Measurements from ENCODE around the gene SNX8.
"Not testable (repeated sequence)": the region's sequence is repeated elsewhere in the genome, so short reads cannot be mapped to it uniquely, and the experiment has no call there.

The SNX8 gene

DNA sequence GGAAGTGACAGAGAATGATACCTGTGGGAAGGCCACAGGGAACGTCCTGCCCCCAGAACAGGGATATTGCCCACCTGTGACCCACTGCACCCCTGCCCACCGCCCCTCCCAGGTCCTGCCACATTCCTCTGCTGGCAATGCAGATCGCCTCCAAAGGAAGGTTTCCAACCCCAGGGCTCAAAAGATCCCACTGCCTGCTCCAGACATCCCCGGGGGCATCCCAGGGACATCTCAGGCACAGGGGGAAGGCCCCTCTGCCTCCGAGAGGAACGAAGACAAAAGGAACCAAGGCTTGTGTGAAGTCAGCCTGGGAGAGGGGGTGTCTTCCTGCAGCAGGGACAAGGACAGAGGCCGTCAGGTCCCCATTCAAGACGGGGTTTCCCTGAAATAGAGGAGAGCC, 43.7 kb downstream of the SNX8 start:
- DNase-seq, result no peak
- no peaks in the 10 kb centered on the region for H3K27me3 Mint-ChIP-seq
- H3K4me1 Mint-ChIP-seq (ENCODE audit: low read depth), result no peaks in the 10 kb centered on the region
- H3K36me3 Mint-ChIP-seq (ENCODE audit: low read depth), result peaks cover 38% of the 10 kb centered on the region
- H3K4me3 Mint-ChIP-seq, result no peak overlapping the region
- no peaks in the 10 kb centered on the region for H3K9me3 Mint-ChIP-seq
- no peak overlapping the region for H3K27ac Mint-ChIP-seq

DNA sequence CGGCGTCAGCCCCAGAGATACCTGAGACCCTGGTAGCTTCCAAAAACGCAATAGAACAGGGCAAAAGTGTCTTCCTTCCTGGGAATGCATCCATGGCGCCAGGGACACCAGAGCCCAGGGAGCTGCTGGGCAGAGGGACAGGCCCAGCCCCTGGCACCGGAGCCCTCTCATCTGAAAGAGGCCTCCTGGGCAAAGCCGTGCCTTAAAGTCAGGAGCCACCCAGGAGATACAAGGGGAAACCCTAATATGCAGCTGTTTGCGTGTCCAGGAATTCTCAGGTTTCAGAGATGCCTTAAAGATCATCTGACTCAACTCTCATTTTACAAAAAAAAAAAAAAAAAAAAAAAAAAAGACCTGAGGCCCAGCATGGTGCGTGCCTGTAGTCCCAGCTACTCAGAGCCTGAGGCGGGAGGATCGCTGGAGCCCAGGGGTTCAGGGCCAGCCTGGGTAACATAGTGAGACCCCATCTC, 44.2 kb downstream of the SNX8 start:
- Mint-ChIP-seq H3K27ac (no peak overlapping the region), H3K9me3 (no peaks in the 10 kb centered on the region)
- DNase-seq, result no peak

DNA sequence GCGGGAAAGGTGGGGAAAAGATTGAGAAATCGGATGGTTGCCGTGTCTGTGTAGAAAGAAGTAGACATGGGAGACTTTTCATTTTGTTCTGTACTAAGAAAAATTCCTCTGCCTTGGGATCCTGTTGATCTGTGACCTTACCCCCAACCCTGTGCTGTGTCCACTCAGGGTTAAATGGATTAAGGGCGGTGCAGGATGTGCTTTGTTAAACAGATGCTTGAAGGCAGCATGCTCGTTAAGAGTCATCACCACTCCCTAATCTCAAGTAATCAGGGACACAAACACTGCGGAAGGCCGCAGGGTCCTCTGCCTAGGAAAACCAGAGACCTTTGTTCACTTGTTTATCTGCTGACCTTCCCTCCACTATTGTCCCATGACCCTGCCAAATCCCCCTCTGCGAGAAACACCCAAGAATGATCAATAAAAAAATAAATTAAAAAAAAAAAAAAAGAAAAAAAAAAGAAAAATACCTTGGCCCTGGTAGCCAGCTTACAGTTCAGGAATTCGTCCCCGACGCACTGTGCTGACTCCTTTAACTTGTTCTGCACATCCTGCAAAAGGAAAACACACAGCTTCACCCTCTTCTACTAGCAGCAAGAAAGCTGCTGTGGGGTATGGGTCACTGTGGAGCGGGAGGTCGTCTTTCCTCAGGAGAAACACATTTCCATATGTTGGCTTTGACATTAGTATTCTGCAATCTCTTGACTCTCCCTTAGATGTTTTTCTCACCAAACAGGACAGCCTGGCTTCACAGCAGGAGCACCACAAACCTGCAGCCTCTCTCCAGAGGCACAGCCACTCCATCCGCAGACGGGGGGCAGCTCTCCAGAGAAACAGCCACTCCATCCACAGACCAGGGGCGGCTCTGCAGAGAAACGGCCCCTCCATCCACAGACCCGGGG, 44.9 kb downstream of the SNX8 start:
- DNase-seq; H3K4me1 Mint-ChIP-seq (ENCODE audit: low read depth); H3K27ac Mint-ChIP-seq; H3K9me3 Mint-ChIP-seq; H3K4me3 Mint-ChIP-seq; H3K27me3 Mint-ChIP-seq: not testable (repeated sequence)
- H3K36me3 Mint-ChIP-seq (ENCODE audit: low read depth), result peaks cover 36% of the 10 kb centered on the region

More for the DNA sequence above, 44.2 kb downstream of the SNX8 start:
- Mint-ChIP-seq H3K4me3 (no peak overlapping the region), H3K4me1 (ENCODE audit: low read depth) (no peaks in the 10 kb centered on the region), H3K27me3 (no peaks in the 10 kb centered on the region), H3K36me3 (ENCODE audit: low read depth) (peaks cover 37% of the 10 kb centered on the region)

DNA sequence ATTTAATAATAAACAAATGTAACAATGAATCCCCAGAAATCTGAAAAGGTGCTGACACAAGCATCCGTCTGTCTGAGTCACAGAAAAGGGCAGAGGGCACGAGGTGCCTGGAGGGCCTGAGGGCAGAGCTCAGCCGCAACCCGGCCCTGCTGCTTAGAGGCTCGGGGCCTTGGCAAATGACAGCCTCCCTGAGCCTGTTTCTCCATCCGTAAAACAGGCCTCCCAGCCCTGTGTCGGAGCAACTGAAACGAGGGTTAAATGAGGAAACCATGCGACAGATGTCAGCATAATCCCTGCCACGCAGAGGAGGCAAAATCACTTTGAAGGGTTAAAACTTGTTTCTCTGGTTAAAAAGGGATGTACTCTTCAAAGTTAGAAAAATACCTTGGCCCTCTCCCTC, 47.3 kb downstream of the SNX8 start:
- H3K27me3 Mint-ChIP-seq, result no peaks in the 10 kb centered on the region
- H3K4me1 Mint-ChIP-seq (ENCODE audit: low read depth), result peaks cover 3% of the 10 kb centered on the region
- H3K4me3 Mint-ChIP-seq, result no peak overlapping the region
- no peak for DNase-seq
- peaks cover 43% of the 10 kb centered on the region for H3K36me3 Mint-ChIP-seq (ENCODE audit: low read depth)
- H3K27ac Mint-ChIP-seq, result no peak overlapping the region
- no peaks in the 10 kb centered on the region for H3K9me3 Mint-ChIP-seq

DNA sequence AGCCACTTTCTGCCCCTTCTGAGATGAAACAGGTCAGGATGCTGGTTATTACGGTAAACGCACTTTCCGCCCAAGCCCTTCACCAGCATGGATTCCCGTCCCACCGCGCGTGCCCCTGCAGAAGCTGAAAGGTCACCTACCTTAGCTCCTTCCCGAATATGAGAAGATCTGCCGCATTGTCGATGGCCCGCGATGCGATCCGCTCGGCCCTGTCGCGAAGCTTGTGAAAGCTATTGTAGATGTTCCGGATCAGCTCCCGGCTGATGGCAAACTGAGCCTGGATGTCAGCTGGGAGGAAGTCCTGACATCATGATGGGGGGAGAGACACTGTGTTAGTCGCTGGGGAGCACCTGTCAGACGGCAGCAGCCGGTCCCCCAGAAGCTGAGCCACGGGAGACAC, 50.1 kb downstream of the SNX8 start:
- Mint-ChIP-seq H3K4me1 (ENCODE audit: low read depth) (peaks cover 10% of the 10 kb centered on the region), H3K36me3 (ENCODE audit: low read depth) (peaks cover 45% of the 10 kb centered on the region), H3K9me3 (no peaks in the 10 kb centered on the region), H3K4me3 (no peak overlapping the region), H3K27me3 (no peaks in the 10 kb centered on the region), H3K27ac (no peak overlapping the region)
- no peak for DNase-seq

DNA sequence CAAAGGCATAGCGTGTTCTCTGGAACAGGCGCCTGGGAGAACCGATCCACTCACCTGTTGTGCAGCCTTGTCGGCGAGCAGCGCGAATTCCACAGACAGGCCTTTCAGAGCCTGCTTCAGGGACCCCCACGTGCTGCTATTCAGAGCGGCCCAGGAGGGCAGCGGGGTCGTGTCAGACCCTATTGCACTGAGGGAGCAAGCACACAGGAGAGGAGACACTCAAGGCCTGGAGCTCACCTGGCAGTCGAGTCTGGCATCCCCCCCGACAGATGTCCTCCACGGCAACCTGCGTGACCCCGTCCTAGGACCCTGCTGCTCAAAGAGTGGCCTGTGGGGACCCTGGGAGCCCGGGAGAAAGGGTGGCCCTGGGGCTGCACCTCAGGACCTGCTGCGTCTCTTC, 51.1 kb downstream of the SNX8 start:
- H3K4me1 Mint-ChIP-seq (ENCODE audit: low read depth), result peaks cover 10% of the 10 kb centered on the region
- no peak for DNase-seq
- H3K9me3 Mint-ChIP-seq, result no peaks in the 10 kb centered on the region
- H3K36me3 Mint-ChIP-seq (ENCODE audit: low read depth), result peaks cover 45% of the 10 kb centered on the region
- H3K27me3 Mint-ChIP-seq, result no peaks in the 10 kb centered on the region
- no peak overlapping the region for H3K4me3 Mint-ChIP-seq
- no peak overlapping the region for H3K27ac Mint-ChIP-seq

DNA sequence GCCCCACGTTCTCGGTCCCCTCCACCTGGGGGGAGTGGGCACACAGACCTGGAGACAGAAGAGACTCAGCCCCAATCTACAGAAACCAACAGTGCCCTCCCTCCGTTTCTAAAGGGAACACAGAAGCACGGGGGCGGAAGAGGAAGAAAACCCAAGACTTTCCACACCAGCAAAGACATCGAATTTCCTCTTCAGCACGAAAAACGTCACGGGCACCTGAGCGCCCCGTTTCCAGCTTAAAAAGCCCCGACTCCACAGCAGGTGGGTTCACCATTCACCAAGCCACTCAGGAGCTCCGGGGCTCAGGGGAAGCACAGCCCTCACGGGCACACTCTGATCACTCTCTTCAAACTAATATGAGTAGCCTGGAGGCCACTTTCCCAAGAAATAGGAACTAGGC, 52.6 kb downstream of the SNX8 start:
- H3K9me3 Mint-ChIP-seq, result no peaks in the 10 kb centered on the region
- peaks cover 49% of the 10 kb centered on the region for H3K36me3 Mint-ChIP-seq (ENCODE audit: low read depth)
- H3K27me3 Mint-ChIP-seq, result no peaks in the 10 kb centered on the region
- peak overlapping the region; percentile 85 for H3K27ac Mint-ChIP-seq
- peaks cover 10% of the 10 kb centered on the region for H3K4me1 Mint-ChIP-seq (ENCODE audit: low read depth)
- DNase-seq, result no peak
- H3K4me3 Mint-ChIP-seq, result peak overlapping the region; percentile 33

DNA sequence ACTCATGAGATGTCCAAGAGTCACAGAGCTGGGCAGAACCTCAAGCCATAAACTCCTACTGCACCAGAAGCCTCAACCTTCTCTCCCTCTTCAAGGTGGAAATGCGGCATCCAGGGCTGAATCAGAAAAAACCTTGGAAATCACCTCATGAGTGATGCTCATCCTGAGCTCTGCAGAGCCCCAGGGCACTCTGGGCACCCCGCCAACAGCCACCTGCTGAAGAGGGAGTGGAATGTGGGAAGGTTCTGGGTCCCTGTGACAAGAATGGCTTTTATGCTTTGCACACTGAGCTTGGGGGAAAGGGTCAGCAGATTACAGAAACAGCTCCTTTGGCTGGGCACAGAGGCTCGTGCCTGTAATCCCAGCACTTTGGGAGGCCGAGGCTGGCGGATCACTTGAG, 53.4 kb downstream of the SNX8 start:
- H3K9me3 Mint-ChIP-seq, result no peaks in the 10 kb centered on the region

DNA sequence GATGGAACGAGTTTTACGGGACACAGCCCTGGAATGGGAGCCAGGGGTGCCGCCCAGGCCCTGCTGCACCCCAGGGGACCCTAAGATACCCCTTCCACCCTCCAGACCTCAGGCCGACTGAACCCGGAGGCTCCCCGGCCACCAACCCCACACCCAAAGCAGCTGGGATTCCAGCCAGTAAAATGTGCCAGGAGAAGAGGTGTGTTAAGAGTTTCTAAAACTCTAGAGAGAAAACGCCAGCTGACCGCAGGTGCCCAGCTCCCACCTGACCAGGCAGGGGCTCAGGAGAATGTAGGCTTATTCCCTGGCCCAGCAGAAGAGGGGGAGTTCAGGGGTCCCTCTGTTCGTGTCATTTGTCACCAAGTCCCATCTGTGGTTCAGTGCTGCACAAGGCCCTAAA, 54.8 kb downstream of the SNX8 start:
- Mint-ChIP-seq H3K4me3 (no peak overlapping the region), H3K4me1 (ENCODE audit: low read depth) (peaks cover 14% of the 10 kb centered on the region), H3K36me3 (ENCODE audit: low read depth) (peaks cover 59% of the 10 kb centered on the region), H3K27me3 (no peaks in the 10 kb centered on the region), H3K27ac (no peak overlapping the region), H3K9me3 (no peaks in the 10 kb centered on the region)
- no peak for DNase-seq

More for the DNA sequence above, 53.4 kb downstream of the SNX8 start:
- DNase-seq, result no peak
- Mint-ChIP-seq H3K27ac (no peak overlapping the region), H3K27me3 (no peaks in the 10 kb centered on the region), H3K36me3 (ENCODE audit: low read depth) (peaks cover 57% of the 10 kb centered on the region), H3K4me1 (ENCODE audit: low read depth) (peaks cover 10% of the 10 kb centered on the region), H3K4me3 (no peak overlapping the region)

DNA sequence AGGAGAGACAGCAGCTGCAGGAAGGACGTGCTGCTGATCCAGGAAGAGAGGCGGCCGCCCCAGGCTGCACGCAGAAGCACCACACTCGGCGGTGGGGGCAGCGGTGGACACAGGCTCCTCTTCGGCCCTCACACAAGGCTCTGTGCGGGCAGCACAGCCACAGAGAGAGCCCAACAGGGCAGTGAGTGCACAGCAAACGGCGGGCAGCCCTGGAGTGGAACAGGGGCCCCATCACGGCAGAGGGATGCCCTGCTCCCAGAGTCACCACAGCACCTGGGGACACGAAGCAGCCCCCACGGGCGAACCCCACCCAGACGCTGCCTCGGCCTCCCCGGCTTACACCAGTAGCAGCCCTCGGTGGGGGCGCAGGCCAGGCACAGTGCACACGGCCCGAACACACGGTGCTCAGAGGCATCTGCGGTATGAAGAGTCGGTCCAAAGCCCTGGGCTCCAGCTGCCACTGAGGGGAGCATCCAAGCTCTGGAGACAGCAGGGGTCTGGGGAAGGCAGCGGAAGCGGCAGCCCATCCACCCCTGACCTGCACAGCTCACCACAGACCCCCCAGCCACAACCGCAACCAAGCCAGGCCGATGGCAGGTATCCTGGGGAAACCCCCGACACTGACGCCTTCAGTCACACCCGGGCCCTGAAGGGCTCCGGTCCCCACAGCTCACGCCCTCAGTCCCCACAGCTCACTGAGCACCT, 55.4 kb downstream of the SNX8 start:
- H3K36me3 Mint-ChIP-seq (ENCODE audit: low read depth), result peaks cover 54% of the 10 kb centered on the region
- H3K27ac Mint-ChIP-seq, result no peak overlapping the region
- no peak for DNase-seq
- no peaks in the 10 kb centered on the region for H3K27me3 Mint-ChIP-seq
- no peak overlapping the region for H3K4me3 Mint-ChIP-seq
- H3K9me3 Mint-ChIP-seq, result no peaks in the 10 kb centered on the region
- H3K4me1 Mint-ChIP-seq (ENCODE audit: low read depth), result peaks cover 14% of the 10 kb centered on the region

DNA sequence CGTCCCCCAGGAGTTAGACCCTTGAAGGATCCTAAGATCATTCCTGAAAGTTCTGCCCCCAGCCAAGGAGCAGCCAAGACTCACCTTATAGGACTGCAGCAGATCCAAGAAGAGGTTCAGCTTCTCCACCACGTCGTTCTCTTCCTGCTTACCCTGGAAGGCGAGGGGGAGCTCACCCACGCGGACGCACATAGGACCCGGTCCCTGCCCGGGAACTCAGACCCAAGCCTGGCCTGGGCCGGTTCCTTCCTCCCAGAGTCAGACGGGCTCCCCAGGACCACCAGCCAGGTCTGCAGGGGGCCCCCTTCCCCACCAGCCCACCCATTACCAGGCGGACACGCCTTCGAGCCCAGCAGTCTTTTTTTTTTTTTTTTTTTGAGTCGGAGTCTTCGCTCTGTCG, 56.6 kb downstream of the SNX8 start:
- Mint-ChIP-seq H3K27me3 (no peaks in the 10 kb centered on the region), H3K27ac (no peak overlapping the region), H3K36me3 (ENCODE audit: low read depth) (peaks cover 50% of the 10 kb centered on the region), H3K4me3 (no peak overlapping the region), H3K9me3 (no peaks in the 10 kb centered on the region), H3K4me1 (ENCODE audit: low read depth) (peaks cover 16% of the 10 kb centered on the region)
- DNase-seq, result no peak

DNA sequence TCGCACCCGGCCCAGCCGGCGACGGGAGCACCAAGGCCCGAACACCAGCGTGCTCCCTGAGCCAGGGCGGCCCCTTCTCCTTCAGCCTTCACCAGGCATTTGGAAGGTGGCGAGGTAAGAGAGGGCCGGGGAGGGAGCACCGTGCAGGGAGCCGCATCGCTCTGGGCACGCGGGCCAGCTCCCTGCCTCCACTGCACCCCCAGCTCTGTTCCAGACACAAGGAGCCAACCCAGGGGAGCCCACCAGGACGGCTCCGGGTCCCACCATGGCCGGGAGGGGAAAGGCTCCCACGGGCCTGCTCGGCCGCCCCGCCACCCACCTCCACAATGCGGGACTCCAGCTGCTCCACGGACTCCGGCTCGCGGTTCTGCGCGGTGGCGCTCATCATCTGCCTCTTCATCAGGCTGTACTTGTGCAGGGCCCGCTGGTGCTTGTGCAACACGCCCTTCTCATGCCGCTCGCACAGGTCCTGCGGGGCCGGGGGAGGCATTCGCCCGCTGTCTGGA, 57.1 kb downstream of the SNX8 start:
- H3K27me3 Mint-ChIP-seq, result no peaks in the 10 kb centered on the region
- peaks cover 45% of the 10 kb centered on the region for H3K36me3 Mint-ChIP-seq (ENCODE audit: low read depth)
- H3K4me1 Mint-ChIP-seq (ENCODE audit: low read depth), result peaks cover 15% of the 10 kb centered on the region
- no peak for DNase-seq
- H3K4me3 Mint-ChIP-seq, result no peak overlapping the region
- no peaks in the 10 kb centered on the region for H3K9me3 Mint-ChIP-seq
- no peak overlapping the region for H3K27ac Mint-ChIP-seq

DNA sequence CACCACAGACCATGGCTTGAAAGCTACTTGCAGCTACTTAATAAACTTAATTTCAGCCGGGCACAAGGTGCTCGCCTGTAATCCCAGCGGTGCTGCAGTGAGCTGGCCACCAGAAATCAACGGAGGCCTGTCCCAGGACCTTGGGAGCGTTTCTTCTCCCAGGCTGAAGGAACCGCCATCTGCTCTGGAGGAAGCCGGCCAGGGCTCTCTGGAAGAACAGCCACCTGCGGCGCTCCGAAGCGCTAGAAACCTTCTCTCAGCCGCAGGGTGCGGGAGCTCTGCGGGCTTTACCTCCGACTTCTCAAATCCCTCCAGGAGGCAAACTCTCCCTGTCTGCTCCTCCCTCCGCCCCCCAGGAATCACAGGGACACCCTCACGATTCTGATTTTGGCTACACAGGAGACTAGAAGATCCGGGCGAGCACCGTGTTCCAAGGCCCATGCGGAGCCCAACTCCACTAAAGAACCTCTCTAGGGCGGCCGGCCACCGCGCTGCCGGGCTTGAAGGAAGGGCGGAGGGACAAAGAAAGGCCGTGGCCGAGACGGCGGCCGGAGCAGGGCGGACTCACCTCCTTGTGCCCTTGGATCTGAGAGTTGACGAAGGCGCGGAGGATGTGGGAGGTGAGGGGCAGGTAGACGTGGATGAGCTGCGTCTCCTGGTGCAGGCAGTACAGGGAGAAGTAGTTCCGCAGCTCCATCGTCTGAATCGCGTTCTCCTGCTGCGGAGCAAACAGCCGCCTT, 57.8 kb downstream of the SNX8 start:
- peaks cover 9% of the 10 kb centered on the region for H3K4me1 Mint-ChIP-seq (ENCODE audit: low read depth)
- peaks cover 40% of the 10 kb centered on the region for H3K36me3 Mint-ChIP-seq (ENCODE audit: low read depth)
- no peak overlapping the region for H3K27ac Mint-ChIP-seq
- DNase-seq, result no peak
- H3K27me3 Mint-ChIP-seq, result no peaks in the 10 kb centered on the region
- no peak overlapping the region for H3K4me3 Mint-ChIP-seq
- H3K9me3 Mint-ChIP-seq, result no peaks in the 10 kb centered on the region

Measured in activated T-cell treated with anti-CD3 and anti-CD28 coated beads, Interleukin-2, amount 50 U/mL, for 24 hours (primary cell).